ENCODE results near the gene MCM5. TPM values are rescaled to one million over a fixed set of nuclear protein-coding genes. Genes with fewer than 3 reads are reported as not detected.
A peak's percentile ranks its signal among the peaks of the same experiment; 100 is the strongest.

Gene MCM5
- total and polyA plus RNA-seq, 2 of the 13 experiments (the other 11 are each of a cell fraction or from before 2014, with no cell fraction given): 40.2 to 93.5 TPM

DNA sequence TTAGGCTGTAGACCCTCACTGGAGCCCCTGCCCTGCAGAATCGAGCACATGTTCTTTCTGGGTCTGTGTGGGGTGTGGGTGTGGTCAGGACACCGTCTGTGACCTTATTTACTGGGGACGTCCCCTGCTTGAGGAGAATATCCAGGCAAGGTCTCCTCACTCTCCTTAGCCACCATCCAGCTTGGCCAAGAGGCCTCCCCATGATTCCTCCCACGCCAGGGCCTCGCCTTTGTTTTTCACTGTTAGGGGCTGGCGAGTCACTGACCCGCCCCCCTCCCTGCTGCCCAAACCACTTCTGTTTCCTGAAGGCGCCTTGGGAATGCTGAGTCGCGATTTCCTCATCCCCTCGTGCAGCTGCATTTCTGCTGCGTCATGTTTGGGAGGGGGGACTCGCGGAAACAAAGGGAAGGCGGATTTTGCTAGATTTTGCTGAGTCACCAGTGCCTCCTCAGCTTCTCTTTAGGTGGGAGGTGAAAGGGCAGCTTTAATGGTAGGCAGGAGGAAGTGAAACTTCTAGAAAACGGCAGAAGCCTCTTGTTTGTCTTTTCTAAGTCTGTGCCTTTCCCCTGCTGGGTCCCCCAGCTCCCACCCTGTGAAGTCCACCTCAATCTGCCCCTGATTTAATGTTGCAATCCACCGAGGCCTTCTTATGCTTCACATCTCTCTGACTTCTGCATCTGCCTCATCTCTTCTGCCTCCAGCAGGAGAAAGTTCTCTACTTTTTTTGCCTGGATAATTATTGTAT lies 23.0 kb upstream of the MCM5 start (continued):
- TF ChIP-seq, protein P1, sequence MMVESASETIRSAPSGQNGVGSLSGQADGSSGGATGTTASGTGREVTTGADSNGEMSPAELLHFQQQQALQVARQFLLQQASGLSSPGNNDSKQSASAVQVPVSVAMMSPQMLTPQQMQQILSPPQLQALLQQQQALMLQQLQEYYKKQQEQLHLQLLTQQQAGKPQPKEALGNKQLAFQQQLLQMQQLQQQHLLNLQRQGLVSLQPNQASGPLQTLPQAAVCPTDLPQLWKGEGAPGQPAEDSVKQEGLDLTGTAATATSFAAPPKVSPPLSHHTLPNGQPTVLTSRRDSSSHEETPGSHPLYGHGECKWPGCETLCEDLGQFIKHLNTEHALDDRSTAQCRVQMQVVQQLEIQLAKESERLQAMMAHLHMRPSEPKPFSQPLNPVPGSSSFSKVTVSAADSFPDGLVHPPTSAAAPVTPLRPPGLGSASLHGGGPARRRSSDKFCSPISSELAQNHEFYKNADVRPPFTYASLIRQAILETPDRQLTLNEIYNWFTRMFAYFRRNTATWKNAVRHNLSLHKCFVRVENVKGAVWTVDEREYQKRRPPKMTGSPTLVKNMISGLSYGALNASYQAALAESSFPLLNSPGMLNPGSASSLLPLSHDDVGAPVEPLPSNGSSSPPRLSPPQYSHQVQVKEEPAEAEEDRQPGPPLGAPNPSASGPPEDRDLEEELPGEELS (CRISPR knock-in tag; IDR thresholded peaks at IDR 0.05): peak; percentile 61; the same call in 1 of the 2 replicates
- TF ChIP-seq TAF15 (IDR thresholded peaks at IDR 0.05; ENCODE audit: low read depth, low read length, poor library complexity, severe bottlenecking) (no peak), TCF12 (IDR thresholded peaks at IDR 0.05) (no peak), TCF12 (CRISPR knock-in tag; IDR thresholded peaks at IDR 0.05) (0 out of 2 replicates have a peak, but pooled peaks have one; percentile 48), ZNF747 (CRISPR knock-in tag; IDR thresholded peaks at IDR 0.05; ENCODE audit: borderline replicate concordance) (peak; percentile 58; the same call in 1 of the 2 replicates), TGIF2 (CRISPR knock-in tag; IDR thresholded peaks at IDR 0.05) (peak; percentile 85), ZSCAN29 (CRISPR knock-in tag; conservative IDR thresholded peaks at IDR 0.05) (peak; percentile 88), YY1 (IDR thresholded peaks at IDR 0.05; ENCODE audit: insufficient read depth, insufficient replicate concordance, low read depth, low read length) (peak; percentile 40), GFI1 (CRISPR knock-in tag; IDR thresholded peaks at IDR 0.05; ENCODE audit: borderline replicate concordance) (peak; percentile 52), GATA4 (IDR thresholded peaks at IDR 0.05; ENCODE audit: borderline replicate concordance, low read depth) (no peak), NFATC3 (CRISPR knock-in tag; IDR thresholded peaks at IDR 0.05) (no peak), MED8 (CRISPR knock-in tag; IDR thresholded peaks at IDR 0.05; ENCODE audit: insufficient replicate concordance) (peak; percentile 59), ZNF780A (CRISPR knock-in tag; IDR thresholded peaks at IDR 0.05) (no peak), MAFF (IDR thresholded peaks at IDR 0.05; ENCODE audit: low read depth, low read length) (peak; percentile 100), ZNF878 (CRISPR knock-in tag; IDR thresholded peaks at IDR 0.05) (peak; percentile 79), ZEB1 (IDR thresholded peaks at IDR 0.05; ENCODE audit: insufficient replicate concordance, low read depth) (peak; percentile 63), BCL6 (CRISPR knock-in tag; IDR thresholded peaks at IDR 0.05) (peak; percentile 89)
- TF ChIP-seq, protein P2, sequence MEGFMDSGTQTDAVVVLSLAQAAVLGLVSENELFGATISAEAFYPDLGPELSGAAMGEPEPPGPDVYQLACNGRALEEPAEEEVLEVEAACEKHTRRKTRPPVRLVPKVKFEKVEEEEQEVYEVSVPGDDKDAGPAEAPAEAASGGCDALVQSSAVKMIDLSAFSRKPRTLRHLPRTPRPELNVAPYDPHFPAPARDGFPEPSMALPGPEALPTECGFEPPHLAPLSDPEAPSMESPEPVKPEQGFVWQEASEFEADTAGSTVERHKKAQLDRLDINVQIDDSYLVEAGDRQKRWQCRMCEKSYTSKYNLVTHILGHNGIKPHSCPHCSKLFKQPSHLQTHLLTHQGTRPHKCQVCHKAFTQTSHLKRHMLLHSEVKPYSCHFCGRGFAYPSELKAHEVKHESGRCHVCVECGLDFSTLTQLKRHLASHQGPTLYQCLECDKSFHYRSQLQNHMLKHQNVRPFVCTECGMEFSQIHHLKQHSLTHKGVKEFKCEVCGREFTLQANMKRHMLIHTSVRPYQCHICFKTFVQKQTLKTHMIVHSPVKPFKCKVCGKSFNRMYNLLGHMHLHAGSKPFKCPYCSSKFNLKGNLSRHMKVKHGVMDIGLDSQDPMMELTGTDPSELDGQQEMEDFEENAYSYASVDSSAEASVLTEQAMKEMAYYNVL (CRISPR knock-in tag; IDR thresholded peaks at IDR 0.05; ENCODE audit: borderline replicate concordance): peak; percentile 62; the same call in 1 of the 2 replicates
- TF ChIP-seq, protein P3, sequence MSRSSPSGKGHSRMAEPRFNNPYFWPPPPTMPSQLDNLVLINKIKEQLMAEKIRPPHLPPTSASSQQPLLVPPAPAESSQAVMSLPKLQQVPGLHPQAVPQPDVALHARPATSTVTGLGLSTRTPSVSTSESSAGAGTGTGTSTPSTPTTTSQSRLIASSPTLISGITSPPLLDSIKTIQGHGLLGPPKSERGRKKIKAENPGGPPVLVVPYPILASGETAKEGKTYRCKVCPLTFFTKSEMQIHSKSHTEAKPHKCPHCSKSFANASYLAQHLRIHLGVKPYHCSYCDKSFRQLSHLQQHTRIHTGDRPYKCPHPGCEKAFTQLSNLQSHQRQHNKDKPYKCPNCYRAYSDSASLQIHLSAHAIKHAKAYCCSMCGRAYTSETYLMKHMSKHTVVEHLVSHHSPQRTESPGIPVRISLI (CRISPR knock-in tag; IDR thresholded peaks at IDR 0.05; ENCODE audit: borderline replicate concordance): 0 out of 2 replicates have a peak, but pooled peaks have one; percentile 36
- TF ChIP-seq, protein P4, sequence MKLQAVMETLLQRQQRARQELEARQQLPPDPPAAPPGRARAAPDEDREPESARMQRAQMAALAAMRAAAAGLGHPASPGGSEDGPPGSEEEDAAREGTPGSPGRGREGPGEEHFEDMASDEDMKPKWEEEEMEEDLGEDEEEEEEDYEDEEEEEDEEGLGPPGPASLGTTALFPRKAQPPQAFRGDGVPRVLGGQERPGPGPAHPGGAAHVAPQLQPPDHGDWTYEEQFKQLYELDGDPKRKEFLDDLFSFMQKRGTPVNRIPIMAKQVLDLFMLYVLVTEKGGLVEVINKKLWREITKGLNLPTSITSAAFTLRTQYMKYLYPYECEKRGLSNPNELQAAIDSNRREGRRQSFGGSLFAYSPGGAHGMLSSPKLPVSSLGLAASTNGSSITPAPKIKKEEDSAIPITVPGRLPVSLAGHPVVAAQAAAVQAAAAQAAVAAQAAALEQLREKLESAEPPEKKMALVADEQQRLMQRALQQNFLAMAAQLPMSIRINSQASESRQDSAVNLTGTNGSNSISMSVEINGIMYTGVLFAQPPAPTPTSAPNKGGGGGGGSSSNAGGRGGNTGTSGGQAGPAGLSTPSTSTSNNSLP (IDR thresholded peaks at IDR 0.05; ENCODE audit: low read depth, low read length): 0 out of 2 replicates have a peak, but pooled peaks have one; percentile 18
- TF ChIP-seq, protein P5, sequence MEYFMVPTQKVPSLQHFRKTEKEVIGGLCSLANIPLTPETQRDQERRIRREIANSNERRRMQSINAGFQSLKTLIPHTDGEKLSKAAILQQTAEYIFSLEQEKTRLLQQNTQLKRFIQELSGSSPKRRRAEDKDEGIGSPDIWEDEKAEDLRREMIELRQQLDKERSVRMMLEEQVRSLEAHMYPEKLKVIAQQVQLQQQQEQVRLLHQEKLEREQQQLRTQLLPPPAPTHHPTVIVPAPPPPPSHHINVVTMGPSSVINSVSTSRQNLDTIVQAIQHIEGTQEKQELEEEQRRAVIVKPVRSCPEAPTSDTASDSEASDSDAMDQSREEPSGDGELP (IDR thresholded peaks at IDR 0.05; ENCODE audit: borderline replicate concordance, low read depth): peak; percentile 95

Measured in HepG2 (cell line).